OCI-LY3 (cell line): Measurements from ENCODE around the gene OMP.

ENCODE experiments used
- EZH2phosphoT487 ChIP-seq: fragments of 200-600 bp; shearing (Covaris generic); IDR thresholded peaks from 2 replicates; pipeline ENCODE4 v1.6.1; 2018; ENCODE audit warnings: antibody characterized with exemption, mixed run types, low read depth
- TF ChIP-seq, protein P1 (sequence below): fragments of 200-600, 300-600 bp; sonication (generic); IDR thresholded peaks from 2 replicates; pipeline ENCODE4 v1.5.1; 2014; ENCODE audit warnings: antibody characterized with exemption, low read length, low read depth

DNA sequence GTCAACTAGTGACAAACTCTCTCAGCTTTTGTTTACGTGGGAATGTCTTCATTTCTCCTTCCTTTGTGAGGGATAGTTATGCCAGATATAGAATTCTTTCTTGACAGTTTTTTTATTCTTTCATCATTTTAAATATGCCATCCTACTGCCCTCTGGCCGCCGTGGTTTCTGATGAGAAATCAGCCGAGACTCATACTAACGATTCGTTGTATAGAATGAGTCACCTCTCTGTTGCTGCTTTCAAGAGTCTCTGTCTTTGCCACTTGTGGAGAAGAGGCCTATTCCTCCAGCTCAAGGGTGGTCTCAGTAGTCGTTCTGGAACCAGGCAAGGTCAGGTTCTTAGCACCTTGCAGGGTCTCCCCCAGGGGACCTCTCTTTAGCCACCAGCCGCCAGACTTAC is 33.4 kb downstream of the OMP start:
- TF ChIP-seq, protein P1, sequence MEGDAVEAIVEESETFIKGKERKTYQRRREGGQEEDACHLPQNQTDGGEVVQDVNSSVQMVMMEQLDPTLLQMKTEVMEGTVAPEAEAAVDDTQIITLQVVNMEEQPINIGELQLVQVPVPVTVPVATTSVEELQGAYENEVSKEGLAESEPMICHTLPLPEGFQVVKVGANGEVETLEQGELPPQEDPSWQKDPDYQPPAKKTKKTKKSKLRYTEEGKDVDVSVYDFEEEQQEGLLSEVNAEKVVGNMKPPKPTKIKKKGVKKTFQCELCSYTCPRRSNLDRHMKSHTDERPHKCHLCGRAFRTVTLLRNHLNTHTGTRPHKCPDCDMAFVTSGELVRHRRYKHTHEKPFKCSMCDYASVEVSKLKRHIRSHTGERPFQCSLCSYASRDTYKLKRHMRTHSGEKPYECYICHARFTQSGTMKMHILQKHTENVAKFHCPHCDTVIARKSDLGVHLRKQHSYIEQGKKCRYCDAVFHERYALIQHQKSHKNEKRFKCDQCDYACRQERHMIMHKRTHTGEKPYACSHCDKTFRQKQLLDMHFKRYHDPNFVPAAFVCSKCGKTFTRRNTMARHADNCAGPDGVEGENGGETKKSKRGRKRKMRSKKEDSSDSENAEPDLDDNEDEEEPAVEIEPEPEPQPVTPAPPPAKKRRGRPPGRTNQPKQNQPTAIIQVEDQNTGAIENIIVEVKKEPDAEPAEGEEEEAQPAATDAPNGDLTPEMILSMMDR, result no peak
- TF ChIP-seq EZH2phosphoT487, result no peak
